Tibial nerve (tissue), 4 donors: ENCODE measurements around the gene BCL2L11. TPM values are rescaled to one million over a fixed set of nuclear protein-coding genes. Genes with fewer than 3 reads are reported as not detected.

ENCODE experiments used
- DNase-seq, 2 donors: peaks; one replicate each; pipeline ENCODE4 v3.0.0-alpha.2; 2019; ENCODE audit warnings: low spot score in 2 of 2
- H3K27ac ChIP-seq, 4 donors: fragments of 200-600 bp; sonication (generic) in 3 of 4; one replicate each; pipeline ENCODE4 v1.5.1; 2017 to 2019; ENCODE audit warnings: mild to moderate bottlenecking in 1 of 4
- H3K27me3 ChIP-seq, 2 donors: fragments of 200-600 bp; sonication (generic) in 1 of 2; one replicate each; pipeline versions ENCODE4 v1.5.1 to v1.6.0; 2017 to 2019
- H3K36me3 ChIP-seq, 3 donors: fragments of 200-600 bp; sonication (generic); one replicate each; pipeline ENCODE4 v1.5.1; 2018 to 2019
- H3K4me1 ChIP-seq, 4 donors: fragments of 200-600 bp; sonication (generic) in 3 of 4; one replicate each; pipeline ENCODE4 v1.5.1; 2017 to 2019
- H3K4me3 ChIP-seq, 4 donors: fragments of 200-600 bp; sonication (generic) in 3 of 4; one replicate each; pipeline ENCODE4 v1.5.1; 2017 to 2019; ENCODE audit warnings: mild to moderate bottlenecking in 1 of 4, moderate library complexity in 1 of 4
- H3K9me3 ChIP-seq, 4 donors: fragments of 200-600 bp; sonication (generic) in 3 of 4; one replicate each; pipeline ENCODE4 v1.5.1; 2017 to 2019
- CTCF ChIP-seq, 5 experiments: fragments of 200-600 bp in 3 of 5; fragments of 450-650 bp in 2 of 5; sonication (generic) in 3 of 5; IDR thresholded peaks; one replicate each; pipeline ENCODE4 v1.5.1; 2016 to 2019; ENCODE audit warnings: antibody characterized with exemption in 5 of 5, mild to moderate bottlenecking in 3 of 5, moderate library complexity in 2 of 5
- EP300 ChIP-seq, 2 donors: sonication (generic); formaldehyde crosslinking; IDR thresholded peaks; one replicate each; pipeline ENCODE4 v1.6.1; 2017; ENCODE audit warnings: antibody characterized with exemption in 2 of 2, mild to moderate bottlenecking in 1 of 2
- POLR2A ChIP-seq, 2 donors: fragments of 450-650 bp; IDR thresholded peaks; one replicate each; pipeline ENCODE4 v1.6.1; 2017; ENCODE audit warnings: antibody characterized with exemption in 2 of 2, mild to moderate bottlenecking in 2 of 2, moderate library complexity in 2 of 2
- WGBS, 2 donors: methylation state at CpG; one replicate each; pipeline ENCODE4 v1.1.5; 2018; 5-methylcytosine and 5-hydroxymethylcytosine counted together
- total RNA-seq, 4 donors: library from RNA; depleted of rRNA; stranded (reverse); fragments of >200 nt; gene quantifications; one replicate each; pipeline ENCODE4 v1.1.0, GENCODE V29; 2016

BCL2L11 gene
- total RNA-seq, 4 donors from 2014 or later: 8.7 to 36.5 (median 25.8) TPM

DNA sequence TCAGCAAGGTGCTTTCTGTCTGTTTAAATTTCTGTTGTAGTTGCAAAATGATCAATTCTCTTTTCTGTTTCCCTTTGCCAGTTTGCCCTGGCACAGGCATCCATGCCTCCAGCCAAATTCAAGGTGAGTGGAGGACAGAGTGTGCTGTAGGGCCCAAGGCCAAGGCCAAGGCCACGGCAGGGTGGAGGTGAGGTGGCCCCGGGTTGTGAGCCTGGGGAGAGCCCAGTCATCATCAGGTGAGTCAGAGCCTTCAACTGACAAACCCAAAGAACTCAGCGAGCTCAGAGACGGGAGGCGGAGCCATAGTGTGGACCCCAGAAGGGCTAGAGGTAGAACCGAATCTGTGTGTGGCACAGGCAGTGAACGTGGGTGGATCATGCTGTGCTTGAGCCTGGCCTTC, 55.7 kb downstream of the BCL2L11 start:
- TF ChIP-seq CTCF (IDR thresholded peaks at IDR 0.05): no peak
- no peak for TF ChIP-seq POLR2A (IDR thresholded peaks at IDR 0.05)
- no peak for TF ChIP-seq EP300 (IDR thresholded peaks at IDR 0.05)
- no peaks in the 10 kb centered on the region for H3K36me3 ChIP-seq
- no peaks in the 10 kb centered on the region for H3K4me1 ChIP-seq
- no peak for DNase-seq
- H3K27ac ChIP-seq: no peak overlapping the region
- no peaks in the 10 kb centered on the region for H3K9me3 ChIP-seq
- 89 to 95% methylated on average over 7 of the region's 7 CpGs for WGBS, 2 donors
- H3K4me3 ChIP-seq: no peak overlapping the region
- H3K27me3 ChIP-seq: no peaks in the 10 kb centered on the region

- Histone ChIP-seq H3K9me3 (no peaks in the 10 kb centered on the region), H3K27me3 (no peaks in the 10 kb centered on the region), H3K4me1 (no peaks in the 10 kb centered on the region), H3K4me3 (no peak overlapping the region), H3K27ac (no peak overlapping the region), H3K36me3 (no peaks in the 10 kb centered on the region)
- no peak for DNase-seq
- TF ChIP-seq POLR2A (IDR thresholded peaks at IDR 0.05) (no peak), CTCF (IDR thresholded peaks at IDR 0.05) (no peak), EP300 (IDR thresholded peaks at IDR 0.05) (no peak)
- 83 to 89% methylated on average over 3 to 4 of the region's 4 CpGs for whole genome bisulfite sequencing, 2 donors
Measured at GRCh38 chr2:111176867-111177266, 56.2 kb downstream of the BCL2L11 start.

GRCh38 chr2:111178296-111178695, 57.6 kb downstream of the BCL2L11 start:
- no peak for DNase-seq
- H3K4me1 ChIP-seq: no peaks in the 10 kb centered on the region
- WGBS, 2 donors: 96 to 99% methylated on average over 4 of the region's 4 CpGs
- TF ChIP-seq EP300 (IDR thresholded peaks at IDR 0.05): no peak
- no peak for TF ChIP-seq CTCF (IDR thresholded peaks at IDR 0.05)
- TF ChIP-seq POLR2A (IDR thresholded peaks at IDR 0.05): no peak
- no peak overlapping the region for H3K27ac ChIP-seq
- H3K4me3 ChIP-seq: no peak overlapping the region
- H3K36me3 ChIP-seq: no peaks in the 10 kb centered on the region
- H3K27me3 ChIP-seq: no peaks in the 10 kb centered on the region
- H3K9me3 ChIP-seq: no peaks in the 10 kb centered on the region

DNA sequence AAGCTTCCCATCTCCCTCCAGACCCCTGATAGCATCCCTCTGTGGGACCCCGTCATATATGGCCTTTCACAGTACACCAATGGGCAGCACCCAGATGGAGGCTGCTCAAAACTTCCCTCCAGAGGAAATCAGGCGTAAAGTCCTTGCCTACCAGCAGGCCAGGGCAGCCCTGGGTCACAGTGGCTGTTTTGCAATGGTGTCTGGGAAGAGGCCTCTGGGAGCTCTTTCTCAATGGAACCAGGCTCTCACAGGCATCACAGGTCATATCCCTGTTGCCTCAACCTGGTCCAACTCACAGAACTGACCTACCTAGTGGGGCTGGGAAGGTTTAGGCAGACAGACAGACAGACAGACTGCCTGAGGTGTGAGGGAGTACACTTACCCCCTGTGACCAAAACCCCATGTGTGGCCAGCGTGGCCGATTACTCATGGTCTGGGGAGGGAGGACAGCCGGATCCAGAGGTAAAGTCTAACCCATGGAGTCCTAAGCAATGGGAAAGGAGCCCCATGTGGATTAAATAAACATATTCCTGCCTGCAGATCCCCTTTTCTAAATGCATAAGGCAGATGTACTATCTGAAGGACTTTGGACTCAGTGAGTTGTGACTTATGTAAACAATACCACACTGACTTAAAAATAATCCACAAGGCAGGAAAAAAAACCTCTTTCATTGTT, 58.2 kb downstream of the BCL2L11 start:
- Histone ChIP-seq H3K4me1 (no peaks in the 10 kb centered on the region), H3K27me3 (no peaks in the 10 kb centered on the region), H3K27ac (no peak overlapping the region), H3K9me3 (no peaks in the 10 kb centered on the region), H3K36me3 (no peaks in the 10 kb centered on the region), H3K4me3 (no peak overlapping the region)
- TF ChIP-seq CTCF (IDR thresholded peaks at IDR 0.05): no peak
- no peak for TF ChIP-seq EP300 (IDR thresholded peaks at IDR 0.05)
- no peak for TF ChIP-seq POLR2A (IDR thresholded peaks at IDR 0.05)
- 83 to 97% methylated on average over 5 of the region's 5 CpGs for WGBS, 2 donors
- DNase-seq: no peak

DNA sequence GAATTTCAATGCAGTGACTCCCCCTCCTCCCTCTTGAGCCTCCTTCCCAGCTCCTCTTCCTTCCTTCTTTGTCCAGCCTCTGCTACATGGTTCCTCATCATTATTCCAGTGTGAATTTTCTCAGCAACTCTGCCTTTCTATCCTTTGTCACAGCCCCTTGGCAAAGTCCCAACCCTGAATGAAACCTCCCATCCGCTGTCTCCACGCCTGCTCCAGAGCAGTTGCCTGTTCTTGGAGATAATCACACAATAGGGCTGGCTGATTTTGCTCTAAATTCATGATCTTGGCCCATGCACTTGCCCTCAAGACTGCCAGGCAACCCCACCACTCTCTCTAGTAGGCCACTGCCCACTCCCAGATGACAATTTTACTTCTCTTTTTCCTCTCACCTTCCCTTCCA, 61.4 kb downstream of the BCL2L11 start:
- Histone ChIP-seq H3K4me1 (no peaks in the 10 kb centered on the region), H3K27ac (no peak overlapping the region), H3K9me3 (no peaks in the 10 kb centered on the region), H3K36me3 (no peaks in the 10 kb centered on the region), H3K4me3 (no peak overlapping the region), H3K27me3 (no peaks in the 10 kb centered on the region)
- DNase-seq: no peak
- TF ChIP-seq CTCF (IDR thresholded peaks at IDR 0.05): no peak
- TF ChIP-seq POLR2A (IDR thresholded peaks at IDR 0.05): no peak
- no peak for TF ChIP-seq EP300 (IDR thresholded peaks at IDR 0.05)
- WGBS, 2 donors: 57 to 69% methylated on average over 2 of the region's 2 CpGs
